ENCODE measurements around the gene DMBX1.

DMBX1 gene

GRCh38 chr1:46508757-46509156 is 19.1 kb downstream of the DMBX1 start:
- DNase-seq: no peak

GRCh38 chr1:46510341-46510997 is 20.8 kb downstream of the DMBX1 start:
- no peak for DNase-seq

GRCh38 chr1:46510998-46511365 is 21.3 kb downstream of the DMBX1 start:
- DNase-seq: no peak

GRCh38 chr1:46512135-46512791 is 22.6 kb downstream of the DMBX1 start:
- no peak for DNase-seq

- no peak for DNase-seq
Observed at GRCh38 chr1:46512792-46513190, 23.2 kb downstream of the DMBX1 start.

GRCh38 chr1:46513536-46513935 is 23.9 kb downstream of the DMBX1 start:
- no peak for DNase-seq

GRCh38 chr1:46515576-46515975 is 25.9 kb downstream of the DMBX1 start:
- no peak for DNase-seq

GRCh38 chr1:46516200-46516950 is 26.7 kb downstream of the DMBX1 start:
- no peak for DNase-seq

GRCh38 chr1:46517010-46517600 is 27.5 kb downstream of the DMBX1 start:
- no peak for DNase-seq

- DNase-seq: no peak
Observed at GRCh38 chr1:46517932-46518498, 28.4 kb downstream of the DMBX1 start.

GRCh38 chr1:46519209-46519608 is 29.6 kb downstream of the DMBX1 start:
- DNase-seq: no peak

GRCh38 chr1:46520063-46520911 is 30.7 kb downstream of the DMBX1 start:
- no peak for DNase-seq

GRCh38 chr1:46521414-46521813 is 31.8 kb downstream of the DMBX1 start:
- DNase-seq: no peak

GRCh38 chr1:46522184-46522968 is 32.7 kb downstream of the DMBX1 start:
- DNase-seq: no peak

- no peak for DNase-seq
Observed at GRCh38 chr1:46522969-46523320, 33.3 kb downstream of the DMBX1 start.

- DNase-seq: no peak
Observed at GRCh38 chr1:46523496-46524353, 34.1 kb downstream of the DMBX1 start.

GRCh38 chr1:46524843-46525242 is 35.2 kb downstream of the DMBX1 start:
- no peak for DNase-seq

GRCh38 chr1:46525253-46525983 is 35.8 kb downstream of the DMBX1 start:
- no peak for DNase-seq

GRCh38 chr1:46526013-46526690 is 36.5 kb downstream of the DMBX1 start:
- DNase-seq: no peak
